Thyroid gland (tissue), 4 donors: ENCODE data around the gene CXCR4. TPM values are rescaled to one million over a fixed set of nuclear protein-coding genes. Genes with fewer than 3 reads are reported as not detected.

Experiments used
- DNase-seq, 2 donors: peaks; one replicate each; pipeline ENCODE4 v3.0.0-alpha.2; 2019
- H3K27ac ChIP-seq, 3 donors: fragments of 200-600 bp; sonication (generic); 1 replicate in 2 of 3; 2 replicates in 1 of 3; pipeline ENCODE4 v1.5.1; 2016 to 2019; ENCODE audit warnings: mild to moderate bottlenecking in 1 of 3, moderate library complexity in 1 of 3
- H3K27me3 ChIP-seq: fragments of 200-600 bp; sonication (generic); one replicate; pipeline ENCODE4 v1.5.1; 2019
- H3K36me3 ChIP-seq, 2 donors: fragments of 200-600 bp; sonication (generic); one replicate each; pipeline ENCODE4 v1.5.1; 2016 to 2019
- H3K4me1 ChIP-seq, 2 donors: fragments of 200-600 bp; sonication (generic); one replicate each; pipeline ENCODE4 v1.5.1; 2017 to 2019
- H3K4me3 ChIP-seq, 3 donors: fragments of 200-600 bp; sonication (generic); replicated peaks in 1 of 3; 1 replicate in 2 of 3; 2 replicates in 1 of 3; pipeline ENCODE4 v1.5.1; 2016; ENCODE audit warnings: mild to moderate bottlenecking in 1 of 3
- H3K9me3 ChIP-seq: fragments of 200-600 bp; sonication (generic); one replicate; pipeline ENCODE4 v1.5.1; 2017
- POLR2A ChIP-seq, 2 donors: fragments of 450-650 bp; IDR thresholded peaks; one replicate each; pipeline ENCODE4 v1.6.1; 2017; ENCODE audit warnings: antibody characterized with exemption in 2 of 2, mild to moderate bottlenecking in 2 of 2, moderate library complexity in 1 of 2
- WGBS, 2 donors: methylation state at CpG; one replicate each; pipeline ENCODE4 v1.1.5; 2017; 5-methylcytosine and 5-hydroxymethylcytosine counted together
- intact Hi-C: fragments of 100-400 bp; cut with DNase I; formaldehyde crosslinking; loops from one replicate; pipeline ENCODE4 v1.15.1; 2023
- total RNA-seq, 4 donors: library from RNA; depleted of rRNA; stranded (reverse); fragments of >200 nt; gene quantifications; one replicate each; pipeline ENCODE4 v1.2.3, GENCODE V29; 2016
- TF ChIP-seq, protein P1 (sequence below), 6 experiments: fragments of 200-600 bp in 3 of 6; fragments of 450-650 bp in 3 of 6; sonication (generic) in 3 of 6; IDR thresholded peaks; one replicate each; pipeline ENCODE4 v1.5.1; 2016 to 2019; ENCODE audit warnings: antibody characterized with exemption in 6 of 6, mild to moderate bottlenecking in 2 of 6, inconsistent platforms in 1 of 6, moderate library complexity in 1 of 6

CXCR4 gene
- total RNA-seq, 4 donors from 2014 or later: 7.1 to 17.5 (median 13.5) TPM

DNA sequence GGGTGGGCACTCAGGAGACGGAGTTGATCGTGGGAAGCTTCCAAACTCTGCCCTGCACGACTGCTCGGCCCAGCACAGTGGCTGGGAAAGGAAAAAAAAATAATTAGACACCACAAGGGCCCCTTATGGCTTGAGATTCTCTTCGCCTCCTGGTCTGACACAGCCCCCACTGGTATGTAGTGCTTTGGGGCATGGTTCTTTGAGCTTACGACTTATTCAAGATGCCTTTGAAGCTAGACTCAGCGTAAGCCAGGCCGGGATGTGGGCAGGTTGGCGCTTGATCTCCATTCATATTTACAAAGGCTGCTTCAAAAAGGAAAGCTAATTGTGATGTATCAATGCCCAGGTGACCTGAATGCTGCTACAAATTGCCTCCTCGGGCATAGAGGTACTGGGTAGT lies 50.5 kb downstream of the CXCR4 start:
- no peaks in the 10 kb centered on the region for H3K27me3 ChIP-seq
- no peak for DNase-seq
- TF ChIP-seq POLR2A (IDR thresholded peaks at IDR 0.05): no peak
- TF ChIP-seq, protein P1, sequence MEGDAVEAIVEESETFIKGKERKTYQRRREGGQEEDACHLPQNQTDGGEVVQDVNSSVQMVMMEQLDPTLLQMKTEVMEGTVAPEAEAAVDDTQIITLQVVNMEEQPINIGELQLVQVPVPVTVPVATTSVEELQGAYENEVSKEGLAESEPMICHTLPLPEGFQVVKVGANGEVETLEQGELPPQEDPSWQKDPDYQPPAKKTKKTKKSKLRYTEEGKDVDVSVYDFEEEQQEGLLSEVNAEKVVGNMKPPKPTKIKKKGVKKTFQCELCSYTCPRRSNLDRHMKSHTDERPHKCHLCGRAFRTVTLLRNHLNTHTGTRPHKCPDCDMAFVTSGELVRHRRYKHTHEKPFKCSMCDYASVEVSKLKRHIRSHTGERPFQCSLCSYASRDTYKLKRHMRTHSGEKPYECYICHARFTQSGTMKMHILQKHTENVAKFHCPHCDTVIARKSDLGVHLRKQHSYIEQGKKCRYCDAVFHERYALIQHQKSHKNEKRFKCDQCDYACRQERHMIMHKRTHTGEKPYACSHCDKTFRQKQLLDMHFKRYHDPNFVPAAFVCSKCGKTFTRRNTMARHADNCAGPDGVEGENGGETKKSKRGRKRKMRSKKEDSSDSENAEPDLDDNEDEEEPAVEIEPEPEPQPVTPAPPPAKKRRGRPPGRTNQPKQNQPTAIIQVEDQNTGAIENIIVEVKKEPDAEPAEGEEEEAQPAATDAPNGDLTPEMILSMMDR (IDR thresholded peaks at IDR 0.05): no peak
- H3K4me3 ChIP-seq: no peak overlapping the region
- no peaks in the 10 kb centered on the region for H3K36me3 ChIP-seq
- H3K4me1 ChIP-seq: peaks cover 0 to 4% of the 10 kb centered on the region in 2 donors
- no peaks in the 10 kb centered on the region for H3K9me3 ChIP-seq
- intact Hi-C loops: no loop called here
- 82 to 89% methylated on average over 10 of the region's 10 CpGs for WGBS, 2 donors
- H3K27ac ChIP-seq: no peak overlapping the region

DNA sequence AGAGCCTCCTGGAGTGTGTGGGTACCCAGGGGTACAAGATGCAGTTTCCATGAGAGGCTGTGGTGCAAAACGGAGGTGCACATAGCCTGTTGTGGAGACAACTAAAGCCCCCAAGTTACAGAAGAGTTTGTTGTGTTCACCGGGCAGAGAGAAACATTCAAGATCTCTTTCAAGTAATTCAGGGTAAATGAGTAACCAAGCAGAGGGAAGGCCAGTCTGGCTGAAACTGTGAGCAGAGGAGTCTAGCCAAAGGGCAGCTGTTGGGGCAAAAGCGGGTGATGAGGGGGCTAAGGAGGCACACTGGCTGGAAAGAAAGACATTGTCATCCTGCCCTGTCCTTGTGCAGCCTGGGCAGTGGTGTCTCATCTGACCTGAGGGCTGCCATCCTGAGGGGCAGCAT lies 52.0 kb downstream of the CXCR4 start:
- DNase-seq: no peak
- no peaks in the 10 kb centered on the region for H3K36me3 ChIP-seq
- intact Hi-C loops: no loop called here
- H3K4me3 ChIP-seq: no peak overlapping the region
- no peaks in the 10 kb centered on the region for H3K9me3 ChIP-seq
- no peaks in the 10 kb centered on the region for H3K4me1 ChIP-seq
- 96% methylated on average over 3 of the region's 3 CpGs for WGBS, 2 donors
- no peaks in the 10 kb centered on the region for H3K27me3 ChIP-seq
- TF ChIP-seq, protein P1 (IDR thresholded peaks at IDR 0.05): no peak
- no peak for TF ChIP-seq POLR2A (IDR thresholded peaks at IDR 0.05)
- H3K27ac ChIP-seq: no peak overlapping the region

DNA sequence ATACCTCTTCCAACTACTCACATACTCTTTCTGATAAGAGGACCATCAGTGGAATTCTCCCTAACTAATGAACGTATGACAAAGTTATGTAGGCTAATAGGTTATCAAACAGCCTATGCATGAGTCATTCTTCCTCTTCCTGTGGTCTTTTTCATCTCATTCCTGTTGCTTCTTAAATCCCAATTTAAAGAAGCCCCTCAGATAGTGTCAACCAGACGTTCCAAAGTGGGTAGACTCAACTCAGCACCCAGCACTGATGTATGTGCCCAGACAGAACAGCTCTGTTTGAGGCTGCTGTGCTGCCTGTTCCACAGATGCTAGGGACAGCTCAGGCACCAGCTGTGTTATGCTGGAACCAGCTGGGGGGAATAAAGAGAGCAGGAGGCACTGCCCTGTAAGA lies 52.6 kb downstream of the CXCR4 start:
- Histone ChIP-seq H3K9me3 (no peaks in the 10 kb centered on the region), H3K27ac (no peak overlapping the region), H3K4me1 (no peaks in the 10 kb centered on the region), H3K36me3 (no peaks in the 10 kb centered on the region), H3K27me3 (no peaks in the 10 kb centered on the region), H3K4me3 (no peak overlapping the region)
- no peak for TF ChIP-seq POLR2A (IDR thresholded peaks at IDR 0.05)
- TF ChIP-seq, protein P1 (IDR thresholded peaks at IDR 0.05): no peak
- WGBS, 2 donors: 73 to 86% methylated on average over 2 of the region's 2 CpGs
- intact Hi-C loops: no loop called here
- no peak for DNase-seq

Other genes with a start within 250 kb of the CXCR4 start
- gene MCM6, start 241.7 kb downstream of the CXCR4 start, total RNA-seq: 1 to 10 TPM; 5.9 to 9.5 (median 7.1) TPM
- gene DARS1, start 132.5 kb downstream of the CXCR4 start, total RNA-seq: 10 to 100 TPM; 69.6 to 94.4 (median 75.9) TPM